Stomach (tissue), 4 donors: Measurements from ENCODE around the gene CCNK.

Source experiments
- POLR2A ChIP-seq, 4 donors: fragments of 450-650 bp; IDR thresholded peaks; one replicate each; pipeline ENCODE4 v1.6.1; 2016; ENCODE audit warnings: antibody characterized with exemption in 4 of 4, control low read depth in 2 of 4, mild to moderate bottlenecking in 1 of 4, moderate library complexity in 1 of 4
- POLR2AphosphoS5 ChIP-seq, 3 donors: sonication (generic); formaldehyde crosslinking; IDR thresholded peaks; one replicate each; pipeline ENCODE4 v1.6.1; 2016; ENCODE audit warnings: antibody characterized with exemption in 3 of 3
- TF ChIP-seq, protein P1 (sequence below), 7 experiments: fragments of 450-650 bp in 4 of 7; fragments of 200-600 bp in 3 of 7; sonication (generic) in 3 of 7; IDR thresholded peaks; one replicate each; pipeline ENCODE4 v1.5.1; 2016 to 2019; ENCODE audit warnings: antibody characterized with exemption in 7 of 7, control low read depth in 2 of 7, mild to moderate bottlenecking in 1 of 7

DNA sequence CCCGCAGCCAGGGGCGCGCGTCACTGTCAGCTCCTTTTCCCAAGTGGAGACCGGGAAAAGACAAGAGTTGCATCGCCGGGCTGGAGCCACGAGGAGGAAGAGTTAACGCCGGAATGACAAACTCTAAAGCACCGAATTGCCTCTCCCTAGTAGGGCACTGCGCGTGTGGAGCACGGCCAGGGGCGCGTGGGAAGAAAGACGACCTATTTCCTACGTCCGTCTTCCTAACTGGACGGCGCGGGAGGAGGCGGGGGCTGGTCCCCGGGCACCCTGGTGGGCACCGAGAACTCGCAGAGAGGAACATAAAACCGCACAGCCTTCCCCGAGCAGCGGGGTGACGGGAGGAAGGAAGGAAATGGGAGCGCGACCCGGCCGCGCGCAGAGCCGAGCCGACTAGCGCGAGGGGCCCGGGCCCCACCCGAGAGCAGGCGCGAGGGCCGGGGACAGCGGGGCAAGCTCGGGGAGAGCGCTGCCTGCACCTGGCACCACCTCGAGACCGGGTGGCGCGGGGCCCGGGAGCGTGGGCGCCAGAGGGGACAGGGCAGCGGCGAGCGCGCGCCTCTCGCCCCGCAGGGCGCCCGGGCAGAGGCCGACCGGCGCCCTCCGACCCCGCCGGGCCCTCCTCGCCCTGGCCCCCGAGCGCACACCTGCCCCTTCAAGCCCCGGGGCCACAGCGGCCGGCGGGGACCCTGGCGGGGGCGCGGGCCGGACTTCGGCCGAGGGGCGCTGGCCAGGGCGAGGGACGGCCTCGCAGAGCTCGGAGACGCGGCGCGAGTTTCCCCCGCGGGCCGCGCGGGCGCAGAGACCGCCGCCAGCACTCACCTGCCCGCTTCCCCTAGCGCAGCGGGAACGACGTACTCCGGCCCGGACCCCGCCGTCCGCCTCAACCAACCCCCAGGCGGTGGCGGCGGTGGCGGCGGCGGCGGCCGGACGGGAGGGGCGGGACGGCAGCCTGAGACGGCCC is 1.0 kb upstream of the CCNK start, which contains the start of gene SETD3:
- TF ChIP-seq, protein P1, sequence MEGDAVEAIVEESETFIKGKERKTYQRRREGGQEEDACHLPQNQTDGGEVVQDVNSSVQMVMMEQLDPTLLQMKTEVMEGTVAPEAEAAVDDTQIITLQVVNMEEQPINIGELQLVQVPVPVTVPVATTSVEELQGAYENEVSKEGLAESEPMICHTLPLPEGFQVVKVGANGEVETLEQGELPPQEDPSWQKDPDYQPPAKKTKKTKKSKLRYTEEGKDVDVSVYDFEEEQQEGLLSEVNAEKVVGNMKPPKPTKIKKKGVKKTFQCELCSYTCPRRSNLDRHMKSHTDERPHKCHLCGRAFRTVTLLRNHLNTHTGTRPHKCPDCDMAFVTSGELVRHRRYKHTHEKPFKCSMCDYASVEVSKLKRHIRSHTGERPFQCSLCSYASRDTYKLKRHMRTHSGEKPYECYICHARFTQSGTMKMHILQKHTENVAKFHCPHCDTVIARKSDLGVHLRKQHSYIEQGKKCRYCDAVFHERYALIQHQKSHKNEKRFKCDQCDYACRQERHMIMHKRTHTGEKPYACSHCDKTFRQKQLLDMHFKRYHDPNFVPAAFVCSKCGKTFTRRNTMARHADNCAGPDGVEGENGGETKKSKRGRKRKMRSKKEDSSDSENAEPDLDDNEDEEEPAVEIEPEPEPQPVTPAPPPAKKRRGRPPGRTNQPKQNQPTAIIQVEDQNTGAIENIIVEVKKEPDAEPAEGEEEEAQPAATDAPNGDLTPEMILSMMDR (IDR thresholded peaks at IDR 0.05): peak in 1 of 7 experiments; percentile 2
- TF ChIP-seq POLR2AphosphoS5 (IDR thresholded peaks at IDR 0.05) (peak in 2 of 3 donors; percentile 23 to 51), POLR2A (IDR thresholded peaks at IDR 0.05) (no peak)
